Stimulated activated CD8-positive, alpha-beta memory T cell treated with anti-CD3 and anti-CD28 coated beads, Interleukin-15, amount 100 ng/mL, for 1 hour (primary cell): ENCODE results near the gene NTM.
"Not testable (repeated sequence)": the region's sequence is repeated elsewhere in the genome, so short reads cannot be mapped to it uniquely, and the experiment has no call there.

ENCODE experiments used
- DNase-seq: peaks from one replicate; pipeline ENCODE4 v3.0.0-alpha.2; 2020; ENCODE audit warnings: low read depth

NTM gene

GRCh38 chr11:131895865-131896264 lies 525.5 kb downstream of the NTM start:
- no peak for DNase-seq

GRCh38 chr11:131896978-131897615 lies 526.7 kb downstream of the NTM start:
- DNase-seq = no peak

- no peak for DNase-seq
Observed at GRCh38 chr11:131897956-131898355, 527.5 kb downstream of the NTM start.

DNA sequence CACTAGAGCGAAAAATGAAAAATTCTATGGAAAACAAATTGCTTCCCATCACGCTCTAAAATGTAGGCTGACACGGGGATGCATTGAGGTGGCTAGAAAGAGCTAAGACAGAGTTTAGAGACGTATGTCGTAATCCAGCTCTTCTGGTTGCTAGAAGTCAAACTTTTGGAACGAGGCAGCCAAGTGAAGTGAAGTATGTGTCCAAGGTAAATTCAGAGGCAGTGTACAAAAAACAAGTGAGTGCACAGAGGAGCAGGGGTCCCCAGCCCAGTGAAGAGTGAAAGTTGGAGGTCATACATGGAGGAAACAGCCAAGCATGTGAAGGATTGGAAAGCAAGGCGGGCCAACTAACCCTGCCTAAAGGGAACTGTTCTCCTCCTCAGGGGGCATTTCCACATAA lies 528.5 kb downstream of the NTM start:
- no peak for DNase-seq

DNA sequence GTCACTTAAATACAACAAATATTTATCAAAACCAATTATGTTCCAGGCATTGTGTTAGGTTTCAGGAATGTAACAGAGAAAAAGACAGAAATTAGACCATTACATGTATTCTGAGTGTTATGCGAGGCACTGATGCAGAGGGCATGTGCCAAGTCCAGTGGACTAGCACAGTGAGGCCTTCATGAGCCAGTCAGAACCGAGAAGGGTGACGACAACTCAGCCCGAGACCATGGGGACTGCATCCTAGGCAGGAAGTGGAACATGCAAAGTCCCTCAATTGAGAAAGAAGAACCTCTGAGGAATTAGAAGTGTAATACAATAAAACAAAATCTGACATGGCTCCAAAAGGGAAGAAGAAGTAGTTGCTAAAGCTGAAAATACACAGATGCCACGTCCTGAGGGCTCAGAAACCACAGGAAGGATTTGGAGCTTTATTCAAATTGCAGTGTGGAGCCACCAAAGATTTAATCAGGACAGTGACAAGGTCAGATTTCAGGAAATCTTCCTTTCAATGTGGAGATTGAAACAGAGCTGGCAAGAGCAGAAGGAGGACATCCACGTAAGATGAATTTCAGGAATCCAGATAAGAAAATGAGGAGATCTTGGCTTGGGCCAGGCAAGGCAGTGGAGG lies 529.6 kb downstream of the NTM start:
- DNase-seq = no peak

- DNase-seq = no peak
Observed at GRCh38 chr11:131902421-131902820, 532.0 kb downstream of the NTM start.

- no peak for DNase-seq
Observed at GRCh38 chr11:131903074-131903473, 532.7 kb downstream of the NTM start.

DNA sequence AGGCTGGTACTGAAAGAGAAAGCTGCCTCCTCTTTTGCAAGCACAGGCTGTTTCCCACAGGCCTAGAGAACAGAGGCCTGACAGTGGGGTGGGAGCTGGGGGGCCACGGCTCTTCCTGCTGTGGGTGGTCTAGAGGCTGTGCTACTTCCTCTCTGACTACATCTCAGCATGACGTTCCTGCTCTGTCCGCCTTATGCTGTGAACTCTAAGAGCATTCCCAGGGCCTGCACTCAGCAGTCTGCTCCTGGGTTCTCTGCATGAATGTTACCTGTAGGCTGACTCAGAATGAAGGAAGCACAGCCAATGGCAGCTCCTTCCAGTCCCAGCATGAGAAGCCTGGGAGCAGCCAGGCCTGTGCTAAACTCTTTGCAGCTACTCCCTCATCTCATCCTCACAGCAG lies 534.3 kb downstream of the NTM start:
- DNase-seq = no peak

DNA sequence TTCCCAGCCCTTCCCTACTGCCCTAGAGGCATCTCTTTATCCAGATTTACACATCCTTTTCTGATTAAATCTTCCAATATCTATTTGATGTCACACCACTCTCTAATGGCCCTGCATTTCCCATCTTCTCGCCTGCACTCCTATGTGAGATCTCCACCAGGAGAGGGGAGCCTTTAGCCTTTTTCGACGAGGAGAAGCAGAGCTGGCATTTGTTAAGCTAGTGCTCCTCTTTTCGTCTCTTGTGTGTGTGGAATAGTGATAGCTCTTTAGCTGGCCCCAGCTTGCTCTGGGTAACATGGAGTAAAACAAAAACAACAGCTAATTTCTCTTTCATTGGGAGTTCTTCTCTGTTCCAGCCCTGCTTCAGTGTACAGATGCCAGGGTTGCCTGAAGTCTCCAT lies 536.5 kb downstream of the NTM start:
- DNase-seq = no peak

GRCh38 chr11:131907371-131907770 lies 537.0 kb downstream of the NTM start:
- DNase-seq = no peak

- no peak for DNase-seq
Observed at GRCh38 chr11:131908316-131908715, 537.9 kb downstream of the NTM start.

DNA sequence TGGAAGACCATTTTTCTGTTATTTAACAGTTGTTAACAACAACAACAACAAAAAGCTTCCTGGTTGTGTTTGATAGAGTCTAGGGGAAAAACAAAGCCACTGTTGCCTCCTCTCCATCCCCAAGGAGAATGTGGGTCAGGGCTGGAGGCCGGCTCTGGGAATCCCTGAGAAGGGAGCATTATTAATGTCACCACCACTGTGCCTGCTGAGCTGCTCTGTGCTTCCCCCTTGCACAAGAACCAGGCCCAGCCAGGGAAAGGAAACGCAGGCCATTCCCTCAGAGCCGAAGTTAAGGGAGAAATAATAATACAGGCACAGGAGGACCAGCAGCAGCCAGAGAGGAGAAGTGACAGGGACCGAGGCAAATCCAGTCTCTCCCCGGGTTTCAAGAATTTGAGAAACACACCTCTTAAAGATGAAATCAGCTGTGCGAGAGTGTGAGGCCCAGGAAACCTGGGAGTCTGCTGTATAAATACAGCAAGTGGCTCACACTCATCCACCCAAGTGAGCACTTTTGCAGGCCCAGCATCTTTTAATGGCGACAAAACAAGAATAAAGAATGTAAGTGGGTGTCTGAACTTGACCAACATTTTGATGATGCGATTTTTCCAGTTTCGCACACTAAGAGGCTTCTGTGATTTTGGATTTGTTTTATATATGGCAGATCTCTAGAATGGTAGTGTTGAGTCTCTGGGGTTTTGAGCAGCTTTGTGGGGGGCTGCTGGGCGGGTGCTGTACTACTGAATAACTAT lies 539.2 kb downstream of the NTM start:
- DNase-seq = no peak

DNA sequence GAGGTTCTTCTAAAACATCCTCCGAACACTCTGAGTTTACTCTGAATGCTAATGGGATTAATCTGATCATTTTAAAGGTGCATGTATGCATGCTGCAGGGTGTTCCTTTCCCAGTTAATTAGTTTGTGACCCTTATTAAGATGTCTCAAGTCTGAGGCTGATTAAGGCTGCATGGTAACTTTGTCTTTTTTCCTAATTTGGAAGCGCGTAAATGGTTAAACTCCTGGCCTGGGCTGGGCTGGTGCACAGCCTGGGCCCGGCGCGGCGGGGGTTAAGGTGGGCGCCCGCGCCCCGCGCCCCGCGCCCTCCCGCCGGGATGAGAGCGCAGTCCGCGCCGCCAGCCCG lies 539.7 kb downstream of the NTM start:
- DNase-seq = no peak

- DNase-seq = no peak
Observed at GRCh38 chr11:131910523-131911387, 540.3 kb downstream of the NTM start.

GRCh38 chr11:131911388-131912032 lies 541.1 kb downstream of the NTM start:
- not testable (repeated sequence) for DNase-seq

DNA sequence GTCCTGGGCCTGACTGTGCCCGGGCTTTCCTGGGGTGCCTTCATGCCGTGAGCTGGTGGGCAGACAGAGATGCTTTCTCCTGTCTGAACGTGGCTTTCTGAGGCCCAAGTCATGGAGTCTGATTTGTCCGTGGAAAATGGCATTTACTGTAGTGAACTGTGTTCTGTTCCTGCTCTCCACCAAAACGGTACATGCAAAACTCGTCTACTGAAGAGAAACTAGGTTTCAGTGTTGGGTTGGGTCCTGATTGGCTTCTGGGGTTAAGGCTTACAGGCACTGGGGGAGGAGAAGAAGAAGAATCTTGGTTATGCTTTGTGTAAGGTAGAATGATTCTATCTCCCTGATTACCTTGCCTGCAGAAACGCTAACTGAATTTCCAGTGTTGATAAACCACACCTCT lies 541.7 kb downstream of the NTM start:
- DNase-seq = no peak

DNA sequence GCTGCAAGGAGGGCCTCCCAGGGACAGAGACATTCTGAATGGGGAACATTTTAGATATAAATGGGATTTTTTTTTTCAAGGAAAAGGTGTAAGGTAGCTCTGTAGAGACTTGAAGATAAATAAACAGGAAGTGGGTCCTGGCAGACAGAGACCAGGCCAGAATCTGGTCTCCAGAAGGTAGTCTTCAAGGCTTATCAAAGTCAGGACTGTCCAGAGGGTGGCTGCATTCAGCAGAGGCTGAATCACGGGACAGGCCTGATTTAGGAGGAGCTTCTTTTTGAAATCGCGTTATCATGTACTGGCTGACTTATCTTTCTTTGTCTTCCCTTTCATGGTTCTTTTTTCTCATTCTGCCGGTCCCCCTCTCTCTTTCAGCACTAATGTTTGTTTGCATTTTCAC lies 542.9 kb downstream of the NTM start:
- DNase-seq = no peak

GRCh38 chr11:131914361-131914774 lies 544.0 kb downstream of the NTM start:
- no peak for DNase-seq

DNA sequence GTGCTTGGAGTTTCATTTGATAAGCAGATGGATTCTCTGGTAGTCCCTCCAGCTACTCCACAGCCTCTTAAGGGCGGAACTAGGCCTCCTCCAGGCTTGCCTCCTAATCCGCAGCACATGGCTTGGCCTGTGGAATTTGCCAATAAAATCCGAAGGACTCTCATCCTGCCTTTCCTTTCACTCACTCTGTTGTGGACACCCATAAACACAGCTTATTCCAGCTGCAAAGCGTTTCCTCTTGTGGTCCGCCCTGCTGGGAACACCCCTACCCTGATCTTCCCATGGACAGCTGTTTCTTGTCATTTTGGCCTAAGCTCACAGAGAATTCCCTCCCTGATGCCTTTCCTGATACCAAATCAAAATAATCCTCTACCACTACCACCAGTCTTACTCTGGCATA lies 546.2 kb downstream of the NTM start:
- DNase-seq = no peak

GRCh38 chr11:131917634-131918384 lies 547.4 kb downstream of the NTM start:
- DNase-seq = no peak

- no peak for DNase-seq
Observed at GRCh38 chr11:131918663-131919062, 548.2 kb downstream of the NTM start.
